NK-92 treated with Interleukin-12 subunit alpha and Interleukin-12 subunit beta, amount 100 ng/mL, for 24 hours (cell line): ENCODE measurements around the gene GIMAP2.
"Not testable (repeated sequence)": the region's sequence is repeated elsewhere in the genome, so short reads cannot be mapped to it uniquely, and the experiment has no call there.

ENCODE experiments used
- DNase-seq: peaks from one replicate; lab custom pipeline; 2025; lab: John Stamatoyannopoulos, UW

GIMAP2 gene

DNA sequence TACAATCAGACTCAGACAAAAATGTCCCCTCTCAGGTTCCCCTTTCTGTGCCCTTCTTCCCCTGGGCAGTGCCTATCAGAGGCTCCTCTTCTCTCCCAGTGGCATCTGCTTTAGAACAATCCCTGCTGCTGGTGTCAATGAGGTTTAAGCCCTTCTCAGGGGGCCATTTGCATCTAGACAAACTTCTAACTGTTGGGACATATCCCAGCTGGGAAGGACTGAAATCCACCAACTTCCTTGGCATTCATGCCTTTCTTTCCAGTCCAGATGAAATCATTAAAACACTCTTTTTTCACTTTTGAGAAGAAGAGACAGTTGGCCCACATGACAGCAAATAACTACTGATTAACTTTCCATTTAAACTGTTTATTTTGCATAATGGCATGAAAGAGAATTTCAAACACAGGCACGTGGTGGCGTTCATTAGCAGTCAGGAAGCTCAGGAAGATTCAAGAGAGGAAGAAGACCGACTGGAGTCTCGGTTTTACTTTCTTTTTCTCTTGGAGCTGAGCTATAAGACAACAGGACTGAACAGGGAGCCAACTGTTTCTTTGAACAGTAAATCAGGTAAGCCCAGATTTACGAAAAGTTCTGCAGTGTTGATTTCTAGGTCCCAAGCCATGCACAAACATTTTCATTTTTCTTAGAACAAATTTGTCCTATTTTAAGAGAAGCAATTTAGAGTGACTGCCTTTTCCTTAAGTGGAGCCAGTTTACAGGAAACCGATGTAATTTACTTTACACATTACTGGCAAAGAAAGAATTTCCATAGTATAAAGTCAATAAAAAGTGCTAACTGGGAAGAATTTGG, at the start of gene GIMAP2:
Gene GIMAP2 (plus strand): TSS at position 488 of the 811 bp plus-strand sequence. CDS start 1,354 bp downstream, outside the sequence.
- no peak for DNase-seq

DNA sequence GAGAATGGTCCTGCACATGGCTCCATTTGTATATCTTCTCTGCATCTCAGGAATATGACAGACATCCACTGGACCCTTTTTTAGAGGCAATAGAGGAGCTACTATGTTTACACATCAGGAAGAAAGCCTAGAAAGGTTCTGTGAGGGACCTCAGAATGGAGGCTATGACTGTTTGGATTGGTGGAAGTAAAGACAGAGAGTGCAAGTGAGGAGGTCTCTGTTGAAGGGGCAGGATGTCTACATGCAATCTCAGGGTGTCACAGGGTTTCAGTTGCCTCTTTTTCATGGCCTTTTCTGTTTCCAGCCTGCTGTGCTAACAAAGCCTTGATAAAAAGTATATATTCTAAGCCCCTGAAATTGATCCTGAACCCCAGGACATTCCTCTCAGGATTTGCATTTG, 43.7 kb upstream of the GIMAP2 start:
- no peak for DNase-seq

DNA sequence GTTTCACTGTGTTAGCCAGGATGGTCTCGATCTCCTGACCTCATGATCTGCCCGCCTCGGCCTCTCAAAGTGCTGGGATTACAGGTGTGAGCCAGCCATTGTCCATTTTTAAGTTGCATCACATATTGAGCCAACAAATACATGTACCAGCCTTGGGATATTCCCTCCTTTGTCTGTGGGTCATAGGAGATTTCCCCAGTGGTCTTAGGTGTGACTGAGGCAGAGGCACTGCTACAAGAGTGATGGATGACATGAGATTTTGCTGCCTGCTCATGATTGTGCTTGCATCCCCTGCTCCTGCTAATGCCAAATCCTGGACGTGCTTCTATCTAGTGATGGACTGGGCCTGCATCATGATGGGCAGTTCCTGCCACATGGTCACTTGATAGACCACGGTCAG, 42.6 kb upstream of the GIMAP2 start:
- no peak for DNase-seq

DNA sequence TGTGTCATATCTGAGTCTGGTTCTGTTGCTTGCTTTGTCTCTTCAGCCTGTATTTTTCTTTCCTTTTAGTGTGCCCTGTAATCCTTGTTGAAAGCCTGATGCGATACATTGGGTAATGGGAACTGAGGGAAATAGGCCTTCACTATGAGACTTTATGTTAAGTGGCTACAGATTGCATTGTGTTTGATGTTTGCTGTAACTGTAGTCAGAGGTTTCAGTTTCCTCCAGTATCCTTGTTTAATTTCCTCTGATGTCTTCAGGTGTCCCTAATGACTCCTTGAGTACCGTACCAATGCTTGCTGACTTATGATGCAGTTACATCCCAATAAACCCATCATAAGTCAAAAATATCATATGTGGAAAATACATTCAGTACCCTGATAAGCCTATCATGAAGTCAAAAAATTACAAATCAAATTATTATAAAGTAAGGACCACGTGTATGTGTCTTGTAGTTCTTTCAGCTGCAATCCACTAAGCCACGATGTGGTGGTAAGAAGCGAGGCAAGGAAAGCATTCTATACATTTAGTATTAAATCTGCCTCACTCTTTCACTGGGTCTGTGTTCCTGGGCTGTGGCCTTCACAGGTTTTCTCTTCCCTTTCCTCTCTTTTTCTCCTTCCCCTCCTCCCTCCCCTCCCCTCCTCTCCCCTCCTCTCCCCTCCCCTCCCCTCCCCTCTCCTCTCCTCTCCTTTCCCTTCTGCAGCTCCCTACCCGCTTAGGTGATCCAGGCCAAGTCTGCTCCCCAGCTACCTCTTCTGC, 40.1 kb upstream of the GIMAP2 start:
- no peak for DNase-seq

DNA sequence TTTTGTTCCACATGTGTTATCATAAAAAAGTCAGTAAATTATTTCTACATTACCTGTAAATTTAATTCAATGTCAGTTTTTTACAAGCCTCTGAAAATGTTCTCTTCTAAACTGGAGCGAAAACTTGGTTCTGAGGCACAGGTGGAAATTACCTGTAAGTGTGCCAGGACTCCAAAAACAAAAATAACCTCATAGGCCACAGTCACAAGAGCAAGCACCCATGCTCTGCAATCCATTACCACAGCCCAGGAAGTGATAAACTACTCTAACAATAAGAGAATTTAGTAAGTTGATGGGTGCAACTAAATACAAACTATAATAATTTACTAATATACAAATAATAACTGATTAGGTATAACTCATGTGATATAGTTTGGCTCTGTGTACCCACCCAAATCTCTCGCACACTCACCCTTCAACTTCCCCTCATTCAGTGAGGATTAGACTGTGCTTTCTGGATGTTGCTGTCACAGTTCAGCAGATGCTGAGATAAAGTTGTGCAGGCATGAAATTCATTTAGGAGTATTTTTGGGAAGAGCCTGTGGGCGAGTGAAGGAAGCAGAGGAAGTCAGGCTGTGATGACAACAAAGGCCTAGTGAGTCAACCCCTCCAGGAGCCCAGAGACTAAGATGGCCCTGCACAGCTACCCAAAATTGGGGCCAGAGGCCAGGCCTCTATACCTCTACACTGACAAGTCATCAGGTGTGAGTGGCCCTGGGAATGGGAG, 37.0 kb upstream of the GIMAP2 start:
- no peak for DNase-seq

DNA sequence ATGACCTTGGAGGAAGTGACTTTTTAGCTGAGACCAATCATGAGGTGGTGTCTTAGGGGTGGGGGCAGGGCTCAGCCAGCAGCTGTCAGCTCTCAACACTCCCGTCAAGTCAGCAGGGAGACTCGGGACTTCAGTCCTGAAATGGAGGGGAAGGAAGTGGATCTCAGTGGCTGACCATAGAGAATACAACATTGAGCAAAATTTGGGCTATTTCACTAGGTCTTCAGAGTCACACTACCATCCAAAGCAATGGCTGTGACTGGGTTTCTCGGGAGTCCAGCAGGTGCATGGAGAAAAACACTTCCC, 36.5 kb upstream of the GIMAP2 start:
- no peak for DNase-seq

DNA sequence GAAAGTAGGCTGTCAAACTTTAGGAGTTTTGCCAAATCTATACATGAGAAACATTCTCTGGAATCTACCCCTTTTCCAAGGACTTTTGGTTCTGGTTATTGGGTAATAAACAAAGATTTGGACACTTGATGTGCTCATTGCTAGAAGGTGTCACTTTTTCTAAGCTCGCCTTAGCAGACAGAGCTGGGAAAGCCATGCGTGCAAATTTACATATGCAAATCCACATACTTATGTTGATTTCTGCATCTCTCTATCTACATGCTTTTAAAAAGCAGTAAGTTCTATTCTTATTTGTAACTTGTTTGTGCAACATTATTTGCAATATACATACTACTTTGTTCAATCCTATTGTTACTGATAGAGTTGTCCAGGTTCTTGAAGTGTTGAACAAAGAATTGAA, 30.8 kb upstream of the GIMAP2 start:
- DNase-seq = no peak

DNA sequence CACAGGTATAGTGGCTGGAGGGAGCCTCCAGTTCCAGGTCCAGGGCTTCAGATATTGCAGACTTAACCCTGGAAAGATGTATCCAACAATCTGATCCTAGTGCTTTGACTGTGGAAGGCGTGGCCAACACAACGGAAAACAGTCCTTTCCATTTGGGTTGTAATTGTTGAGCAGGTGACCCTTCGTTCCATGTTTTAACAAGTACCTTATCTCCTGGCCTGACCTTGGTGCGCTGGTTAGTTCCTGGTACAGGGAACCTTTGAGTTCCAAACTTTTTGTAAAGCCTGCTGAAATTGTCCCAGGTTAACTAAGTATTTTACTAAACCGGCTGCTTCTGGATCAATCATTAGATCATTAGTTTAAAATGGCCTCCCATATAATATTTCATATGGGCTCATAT, 29.5 kb upstream of the GIMAP2 start:
- DNase-seq = no peak

DNA sequence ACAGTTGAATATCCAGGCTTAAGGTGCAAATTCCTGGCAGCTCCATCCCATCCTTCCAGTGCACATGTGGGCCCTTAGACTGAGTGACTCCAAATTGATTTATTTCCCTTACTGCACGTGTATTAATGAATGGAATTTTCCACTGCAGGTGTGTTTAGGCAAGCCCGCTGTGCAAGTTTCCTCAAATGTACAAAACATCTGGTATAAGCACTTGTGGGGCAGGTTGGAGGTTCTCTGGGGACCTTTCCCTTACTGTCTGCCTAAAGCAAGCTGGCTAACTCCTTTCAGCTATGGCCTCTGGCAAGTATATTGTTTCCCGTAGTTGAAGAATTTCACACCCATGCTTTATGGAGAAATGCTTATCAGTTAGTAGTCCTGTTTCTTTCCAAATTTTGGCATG, 28.0 kb upstream of the GIMAP2 start:
- no peak for DNase-seq

DNA sequence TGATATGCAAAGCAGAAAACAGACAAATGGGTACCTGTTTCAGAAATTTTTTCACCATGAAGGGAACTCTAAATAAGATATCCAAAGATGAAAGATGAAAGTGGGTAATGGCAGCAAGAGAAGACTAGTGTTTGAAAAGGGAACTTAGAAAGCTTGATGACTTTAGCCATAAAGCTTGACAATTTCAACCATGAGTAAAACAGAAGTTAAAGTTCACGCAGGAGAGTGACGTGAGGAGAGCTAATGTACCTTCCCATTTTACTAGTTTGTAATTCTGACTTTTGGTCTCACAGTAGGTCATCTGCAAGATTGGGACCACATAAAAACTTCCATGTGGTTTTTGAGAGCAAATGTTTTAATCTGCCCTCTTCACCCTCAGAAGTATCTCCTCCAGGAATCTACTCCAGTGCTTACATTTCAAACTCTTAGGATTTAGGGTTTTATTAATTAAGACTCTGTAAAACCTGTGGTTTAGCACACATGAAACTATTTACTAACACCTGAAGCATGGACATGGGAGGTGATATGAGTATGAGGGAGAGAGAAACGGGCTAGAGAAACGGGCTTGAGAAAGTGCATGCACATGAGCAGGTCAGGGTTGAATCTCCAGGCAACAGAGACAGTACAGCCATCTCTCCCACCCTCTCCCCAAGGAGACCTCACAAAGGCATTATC, 24.4 kb upstream of the GIMAP2 start:
- DNase-seq = no peak

DNA sequence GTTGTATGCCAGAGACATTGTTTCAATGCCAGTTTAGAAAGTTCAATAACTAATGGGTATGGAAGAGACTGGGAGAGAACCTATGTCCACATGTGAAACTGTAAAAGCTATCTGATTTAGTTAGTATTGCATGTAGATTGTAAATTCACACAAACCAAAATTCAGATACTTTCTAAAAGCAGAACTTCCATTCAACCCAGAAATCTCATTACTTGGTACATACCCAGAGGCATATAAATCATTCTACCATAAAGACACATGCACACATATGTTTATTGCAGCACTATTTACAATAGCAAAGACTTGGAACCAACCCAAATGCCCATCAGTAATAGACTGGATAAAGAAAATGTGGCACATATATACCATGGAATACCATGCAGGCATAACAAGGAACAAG, 22.7 kb upstream of the GIMAP2 start:
- not testable (repeated sequence) for DNase-seq

DNA sequence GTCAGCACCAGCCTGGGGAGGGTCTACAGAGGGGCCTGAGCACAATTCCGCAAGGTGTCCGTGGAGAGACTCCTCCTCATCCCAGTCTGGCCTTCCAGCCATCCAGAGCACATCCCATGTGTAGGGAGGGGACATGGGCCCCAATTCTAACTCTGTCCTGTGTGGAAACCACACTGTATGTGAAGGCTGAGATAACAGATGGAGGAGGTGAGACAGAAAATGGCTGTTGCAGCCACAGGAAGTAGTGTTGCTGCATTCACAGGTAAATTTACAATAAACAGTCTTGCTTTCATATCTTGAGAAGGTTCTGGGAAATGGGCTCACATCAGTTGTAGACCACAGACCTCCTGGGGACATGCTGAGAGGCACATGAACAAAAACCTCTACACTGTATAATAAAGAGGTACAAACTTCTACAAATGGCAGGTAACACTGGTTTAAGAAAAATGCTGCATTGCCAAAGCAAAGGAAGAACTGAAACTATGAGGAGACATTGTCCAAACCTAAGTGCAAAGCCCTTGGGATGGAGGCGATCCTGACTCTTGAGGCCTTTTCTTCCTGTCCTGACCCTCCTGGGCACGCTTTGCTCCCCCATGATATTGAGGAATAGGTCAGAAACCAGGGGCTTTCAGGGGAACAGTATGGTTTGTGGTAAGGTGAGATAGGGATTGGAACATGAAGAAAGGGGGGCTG, 21.6 kb upstream of the GIMAP2 start:
- DNase-seq = peak; percentile 70

DNA sequence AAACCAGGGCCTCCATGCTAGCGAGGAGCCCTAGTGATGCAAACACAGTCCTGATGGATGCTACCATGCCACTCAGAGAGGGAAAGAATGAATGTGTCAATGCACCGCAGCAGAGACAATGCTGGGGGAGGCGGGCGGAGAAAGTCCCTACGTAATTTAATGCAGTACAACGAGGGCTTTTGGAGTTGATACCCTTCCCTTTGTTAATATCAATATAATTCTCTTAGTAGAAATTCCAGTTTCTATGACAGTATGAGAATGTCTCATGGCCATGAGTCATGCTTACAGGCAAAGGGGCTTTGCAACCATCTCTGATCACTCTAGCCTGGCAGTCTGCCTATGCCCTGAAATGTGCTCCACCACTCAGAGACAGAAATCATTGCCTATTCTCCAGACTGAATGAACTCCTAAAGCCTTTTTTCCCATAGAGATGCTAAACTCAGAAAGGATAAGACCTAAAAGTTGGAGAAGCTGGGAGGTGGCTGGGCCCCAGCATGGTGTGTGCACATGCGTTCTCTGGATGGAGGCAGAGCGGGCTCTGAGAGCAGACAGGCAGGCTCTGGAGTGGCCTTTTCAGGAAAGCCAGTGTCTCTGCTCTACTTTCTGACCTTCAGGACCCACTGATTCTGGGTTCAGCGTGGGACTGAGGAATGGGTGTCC, 20.3 kb upstream of the GIMAP2 start:
- DNase-seq = peak; percentile 41

DNA sequence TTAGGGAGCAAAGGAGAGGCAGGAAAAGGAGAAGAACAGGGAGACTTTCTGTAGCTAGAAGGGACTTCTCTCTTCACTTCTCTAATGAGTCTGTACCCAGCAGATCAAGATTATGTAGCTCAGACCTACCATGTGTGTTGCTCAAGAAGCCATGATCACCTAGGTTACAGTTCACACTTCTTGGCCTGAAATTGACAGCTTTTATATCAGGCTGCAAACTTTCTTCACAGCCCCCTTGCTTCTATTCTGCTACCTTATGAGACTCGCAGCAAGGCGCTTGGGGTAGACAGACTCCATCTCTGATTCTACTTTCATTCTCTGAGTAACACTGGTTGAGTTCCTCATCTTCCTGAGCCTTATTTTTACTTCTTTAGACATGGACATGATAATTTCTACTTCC, 19.6 kb upstream of the GIMAP2 start:
- DNase-seq = peak; percentile 68

DNA sequence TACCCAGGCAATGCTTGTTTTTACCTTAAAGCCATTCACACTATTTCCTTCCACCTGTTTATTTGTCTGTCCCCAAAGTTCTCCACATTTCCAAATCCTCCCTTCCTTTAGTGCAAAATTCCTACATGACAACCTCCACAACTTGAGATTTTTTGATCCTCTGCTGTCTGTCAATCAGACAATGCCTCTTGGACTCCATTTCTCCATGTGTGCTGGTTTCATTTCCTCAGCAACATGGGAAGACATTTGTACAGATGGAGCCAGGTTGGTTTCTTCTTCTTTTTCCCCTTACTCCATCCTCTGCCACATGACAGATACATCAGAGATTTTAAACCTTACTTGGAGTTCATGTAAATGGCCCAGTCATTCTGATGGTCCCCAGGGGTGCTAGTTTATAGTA, 19.1 kb upstream of the GIMAP2 start:
- DNase-seq = no peak

DNA sequence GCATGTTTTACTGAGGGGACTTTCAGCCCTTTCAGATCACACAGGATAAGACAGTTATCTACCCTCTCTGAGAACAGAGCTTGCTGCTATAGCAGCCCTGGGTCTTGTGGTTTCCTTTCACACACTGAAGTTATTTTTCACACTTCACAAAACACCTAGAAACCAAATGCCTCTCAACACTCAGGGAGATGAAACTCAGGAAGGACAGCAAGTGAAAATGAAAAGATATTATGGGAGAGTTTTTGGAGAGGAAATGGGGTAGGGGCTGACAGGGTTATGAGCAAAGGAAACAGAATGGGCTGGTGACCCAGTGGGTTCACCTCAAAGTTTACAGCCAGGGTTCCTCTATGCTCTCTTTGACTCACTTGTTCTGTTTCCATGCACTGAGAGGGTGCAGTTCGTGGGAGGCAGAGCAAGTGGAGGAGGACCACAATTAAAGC, 17.0 kb upstream of the GIMAP2 start:
- peak; percentile 83 for DNase-seq

DNA sequence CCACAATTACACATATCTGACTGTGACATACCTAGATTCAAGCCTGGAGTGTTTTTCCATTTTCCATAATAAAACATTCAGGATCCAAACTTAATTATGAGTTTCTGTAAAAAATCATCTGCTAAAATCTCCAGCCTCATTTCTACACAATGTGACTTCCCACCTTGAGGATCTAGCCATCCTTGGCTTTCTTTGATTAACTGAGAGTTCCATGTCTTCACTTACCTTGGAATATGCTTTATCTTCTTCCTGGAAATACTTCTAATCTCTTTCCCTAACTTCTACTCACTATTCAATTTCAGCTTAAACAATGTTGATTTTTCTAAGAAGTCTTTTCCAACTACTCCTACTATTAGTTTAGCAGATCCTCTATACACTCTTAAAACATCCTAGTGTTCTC, 16.5 kb upstream of the GIMAP2 start:
- DNase-seq = no peak

DNA sequence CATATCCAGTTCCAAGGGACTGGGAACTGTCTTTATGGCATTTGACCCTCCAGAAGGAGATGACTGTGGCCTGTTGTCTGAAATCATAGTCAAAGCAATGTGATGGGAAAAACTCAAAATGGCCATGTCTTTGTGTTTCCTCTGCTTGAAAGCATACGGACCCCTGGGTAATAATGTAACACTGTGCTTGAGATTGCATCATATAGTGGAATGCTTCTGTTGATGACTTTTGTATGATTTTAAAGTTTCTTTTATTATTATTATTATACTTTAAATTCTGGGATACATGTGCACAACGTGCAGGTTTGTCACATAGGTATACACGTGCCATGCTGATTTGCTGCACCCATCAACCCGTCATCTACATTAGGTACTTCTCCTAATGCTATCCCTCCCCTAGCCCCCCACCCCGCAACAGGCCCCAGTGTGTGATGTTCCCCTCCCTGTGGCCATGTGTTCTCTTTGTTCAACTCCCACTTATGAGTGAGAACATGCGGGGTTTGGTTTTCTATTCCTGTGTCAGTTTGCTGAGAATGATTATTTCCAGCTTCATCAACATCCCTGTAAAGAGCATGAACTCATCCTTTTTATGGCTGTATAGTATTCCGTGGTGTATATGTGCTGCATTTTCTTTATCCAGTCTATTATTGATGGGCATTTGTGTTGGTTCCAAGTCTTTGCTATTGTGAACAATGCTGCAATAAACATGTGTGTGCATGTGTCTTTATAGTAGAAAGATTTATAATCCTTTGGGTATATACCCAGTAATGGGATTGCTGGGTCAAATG, 13.5 kb upstream of the GIMAP2 start:
- DNase-seq = not testable (repeated sequence)

DNA sequence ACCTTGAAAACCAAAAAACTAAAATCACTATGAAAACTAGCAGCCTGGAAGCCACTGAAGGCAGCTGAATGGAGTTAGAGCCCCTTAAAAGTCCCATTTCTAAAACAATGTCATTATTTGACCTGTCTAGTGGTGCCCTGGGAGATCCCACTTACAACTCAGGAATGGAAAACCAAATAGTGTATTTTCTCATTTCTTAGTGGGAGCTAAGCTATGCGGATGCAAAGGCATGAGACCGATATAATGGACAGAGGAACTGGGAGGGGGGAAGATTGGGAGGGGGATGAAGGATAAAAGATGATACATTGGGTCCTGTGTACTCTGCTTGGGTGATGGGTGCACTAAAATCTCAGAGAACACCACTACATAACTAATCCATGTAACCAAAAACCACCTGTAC, 9.8 kb upstream of the GIMAP2 start:
- no peak for DNase-seq

DNA sequence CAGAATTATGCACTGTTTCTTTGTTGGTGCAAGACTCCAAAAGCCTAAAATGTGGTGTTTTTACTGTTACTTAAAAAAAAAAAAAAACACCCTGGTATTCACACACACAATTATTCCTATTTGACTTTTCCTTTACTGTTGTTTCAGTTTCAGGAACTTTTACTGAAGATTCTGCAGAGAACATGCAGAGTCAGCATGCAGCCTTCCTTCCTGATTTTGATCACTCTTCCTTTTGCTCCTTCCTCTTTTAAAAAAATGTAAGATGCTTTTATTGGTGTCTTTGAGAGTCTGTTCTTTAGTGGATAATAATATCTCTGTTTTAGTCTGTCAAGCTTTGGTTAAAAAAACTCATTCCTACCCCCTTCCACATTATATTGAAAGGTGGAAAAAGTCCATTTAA, 9.2 kb upstream of the GIMAP2 start:
- DNase-seq = not testable (repeated sequence)
